ENCODE results near the gene ARRB2.
A peak's percentile ranks its signal among the peaks of the same experiment; 100 is the strongest.
"Not testable (repeated sequence)": the region's sequence is repeated elsewhere in the genome, so short reads cannot be mapped to it uniquely, and the experiment has no call there.

Gene ARRB2

DNA sequence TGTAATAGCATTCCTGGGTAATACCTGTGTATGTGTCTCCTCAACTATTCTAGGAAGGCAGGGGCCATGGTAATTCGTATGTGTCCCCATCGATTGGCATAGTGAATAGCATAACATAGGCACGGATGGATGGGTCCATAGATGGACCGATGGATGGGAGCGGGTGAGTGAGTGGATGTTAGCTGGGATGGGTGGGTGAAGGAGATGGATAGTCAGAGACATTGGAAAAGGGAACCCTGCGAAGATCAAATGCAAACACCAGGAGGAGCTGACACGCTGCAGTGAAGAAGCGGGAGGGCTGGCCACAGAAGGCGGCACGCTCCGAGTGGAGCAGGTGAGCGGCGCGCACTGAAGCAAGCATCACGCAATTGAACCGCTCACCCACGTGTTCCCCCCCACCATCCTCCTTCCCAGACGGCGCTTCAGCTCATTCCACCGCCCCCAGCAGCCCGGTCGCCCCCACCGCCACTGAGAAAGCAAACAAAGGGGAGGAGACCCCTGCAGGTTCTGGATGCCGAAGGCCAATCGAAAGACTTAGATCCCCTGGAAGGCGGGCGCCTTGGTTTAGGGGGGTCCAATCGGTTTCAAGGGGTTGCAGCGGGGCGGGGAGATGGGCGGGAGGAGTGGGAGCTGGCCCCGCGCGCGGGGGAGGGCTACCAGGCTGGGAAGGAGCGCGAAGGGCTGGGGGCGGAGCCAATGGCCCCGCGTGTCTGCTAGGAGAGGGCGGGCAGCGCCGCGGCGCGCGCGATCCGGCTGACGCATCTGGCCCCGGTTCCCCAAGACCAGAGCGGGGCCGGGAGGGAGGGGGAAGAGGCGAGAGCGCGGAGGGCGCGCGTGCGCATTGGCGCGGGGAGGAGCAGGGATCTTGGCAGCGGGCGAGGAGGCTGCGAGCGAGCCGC lies at the start of gene ARRB2:
Gene ARRB2, plus strand, starts transcription at position 839 of the 899 bp plus-strand sequence. CDS start 90 bp downstream, outside the sequence.
- DNase-seq (ENCODE audit: low spot score), result peak; percentile 99

DNA sequence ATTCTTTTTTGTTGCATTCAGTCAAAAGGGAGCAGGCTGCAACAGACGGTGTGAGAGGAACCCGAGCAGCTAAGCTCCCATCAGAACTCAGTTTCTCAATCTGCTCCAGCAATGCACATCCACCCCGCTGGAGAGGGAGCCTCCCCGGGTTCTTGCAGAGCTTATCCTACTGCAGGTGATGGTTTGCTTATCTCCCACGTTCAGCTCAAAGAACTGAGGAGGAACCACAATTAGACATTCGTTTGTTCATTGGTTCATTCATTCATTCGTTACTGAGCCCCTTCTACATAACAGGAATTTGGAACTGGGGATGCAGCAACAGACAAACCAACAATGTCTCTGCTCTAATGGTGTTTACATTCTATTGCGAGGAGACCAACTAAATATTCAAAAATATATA lies 46.7 kb upstream of the ARRB2 start:
- DNase-seq (ENCODE audit: low spot score), result no peak

DNA sequence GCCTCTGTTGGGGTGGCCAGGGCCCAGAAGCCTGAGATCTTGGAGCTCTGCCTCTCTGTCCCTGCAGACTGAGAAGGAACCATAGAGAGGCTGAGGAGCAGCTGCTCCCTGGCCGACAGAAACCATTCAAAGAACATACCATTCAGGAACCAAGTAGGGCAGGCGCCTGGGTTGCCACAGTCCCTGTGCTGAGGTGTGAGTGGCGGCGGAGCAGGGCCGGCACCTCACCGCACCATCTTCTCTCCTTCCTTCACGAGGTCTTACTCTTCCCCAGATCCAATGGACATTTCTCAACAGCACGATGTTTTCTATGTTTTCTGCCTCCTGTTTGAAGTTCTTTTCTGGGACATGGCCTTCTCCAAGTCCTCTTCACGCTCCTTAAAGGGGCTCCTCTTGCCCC lies 46.2 kb upstream of the ARRB2 start:
- DNase-seq (ENCODE audit: low spot score), result no peak

DNA sequence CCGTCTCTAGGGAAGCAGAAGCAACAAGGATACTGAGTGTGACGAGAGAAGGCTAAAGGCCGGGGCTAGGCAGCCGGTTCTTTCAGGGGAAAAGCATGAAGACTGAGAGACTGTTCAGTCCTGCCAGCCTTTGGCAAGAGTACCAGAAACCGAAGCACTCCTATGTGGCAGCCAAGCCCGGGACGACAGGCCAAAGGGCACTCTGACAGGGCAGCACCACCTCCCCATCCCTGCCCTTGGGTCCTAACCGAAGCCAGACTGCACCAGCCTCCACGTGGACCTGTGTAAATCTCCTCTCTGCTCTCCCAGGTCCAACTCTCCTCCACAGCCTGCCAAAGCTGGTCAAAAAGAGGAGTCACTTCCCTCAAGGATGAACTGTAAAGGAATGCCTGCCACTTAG lies 45.4 kb upstream of the ARRB2 start:
- no peak for DNase-seq (ENCODE audit: low spot score)

DNA sequence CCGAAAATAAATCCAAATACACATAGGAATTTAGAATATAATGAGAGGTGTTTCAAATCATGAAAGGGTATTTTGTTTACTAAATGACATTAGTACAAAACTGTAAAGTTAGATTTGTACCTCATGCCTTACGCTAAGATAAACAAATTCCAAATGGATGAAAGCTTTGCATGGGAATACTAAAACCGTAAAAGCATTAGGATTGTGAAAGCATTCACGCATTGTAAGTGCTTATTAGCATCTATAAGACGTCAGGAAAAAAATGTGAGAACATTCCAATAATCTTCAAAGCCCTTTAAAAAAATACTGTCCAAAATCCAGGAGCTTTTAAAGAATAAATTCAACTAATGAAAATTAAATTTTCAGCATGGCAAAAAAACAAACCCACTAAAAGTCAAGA lies 44.1 kb upstream of the ARRB2 start:
- no peak for DNase-seq (ENCODE audit: low spot score)

DNA sequence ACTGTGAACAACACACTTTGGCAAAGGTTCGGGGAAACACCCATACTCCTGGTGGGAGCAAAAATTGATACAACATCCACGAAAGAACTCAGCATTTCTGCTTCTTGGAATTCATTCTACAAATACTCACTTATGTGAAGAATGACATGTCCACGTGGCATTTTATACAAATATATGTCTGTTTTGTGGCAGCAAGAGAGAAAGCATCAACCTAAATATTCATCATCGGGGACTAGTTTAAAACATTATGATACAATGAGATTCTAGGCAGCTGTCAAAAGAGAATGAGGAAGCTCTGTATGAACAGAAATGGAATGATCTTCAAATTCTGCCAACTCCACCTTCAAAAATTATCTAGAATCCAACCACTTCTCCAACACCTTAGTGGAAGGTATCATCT lies 43.3 kb upstream of the ARRB2 start:
- DNase-seq (ENCODE audit: low spot score), result no peak

DNA sequence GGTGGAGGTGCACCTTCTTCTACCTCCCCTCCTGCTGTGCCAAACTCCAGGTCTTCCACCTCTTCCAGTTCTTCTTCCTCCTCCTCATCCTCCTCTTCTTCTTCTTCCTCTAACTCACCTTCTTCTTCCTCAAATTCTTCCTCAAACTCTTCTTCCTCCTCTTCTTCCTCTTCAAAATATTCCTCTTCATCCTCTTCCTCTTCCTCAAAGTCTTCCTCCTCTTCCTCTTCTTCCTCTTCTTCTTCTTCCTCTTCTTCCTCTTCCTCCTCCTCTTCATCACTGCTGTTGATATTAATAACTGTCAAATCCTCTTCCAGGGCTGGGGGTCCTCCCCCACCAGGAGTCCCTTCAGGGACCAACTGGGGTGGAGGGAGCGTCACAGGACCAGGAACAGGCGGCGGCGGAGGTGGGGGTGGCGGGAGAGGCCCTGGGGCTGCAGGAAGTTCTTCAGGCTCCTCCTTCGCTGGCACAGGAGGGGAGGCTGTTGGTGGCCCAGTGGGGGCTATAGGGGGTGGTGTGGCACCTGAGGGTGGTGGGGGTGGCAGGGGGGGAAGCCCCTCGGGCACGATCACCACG lies 38.3 kb upstream of the ARRB2 start:
- no peak for DNase-seq (ENCODE audit: low spot score)

DNA sequence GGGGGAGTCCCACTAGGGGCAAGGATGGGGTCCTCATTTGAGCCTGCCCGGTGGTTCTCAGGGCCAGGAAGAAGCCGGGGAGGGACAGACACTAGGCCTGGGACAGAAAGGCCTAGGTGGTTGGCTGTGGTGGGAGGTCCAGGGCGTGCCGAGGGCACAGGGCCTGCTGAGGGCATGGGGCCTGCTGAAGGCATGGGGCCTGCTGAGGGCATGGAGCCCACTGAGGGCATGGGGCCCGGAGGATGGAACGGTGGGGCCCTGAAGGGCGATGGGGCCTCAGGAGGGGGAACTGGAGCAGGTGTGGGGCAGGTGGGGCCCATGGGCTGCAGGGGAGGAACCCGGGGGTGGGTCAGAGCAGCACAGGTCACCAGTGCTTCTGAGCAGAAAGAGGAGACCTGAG lies 37.7 kb upstream of the ARRB2 start:
- DNase-seq (ENCODE audit: low spot score), result no peak

DNA sequence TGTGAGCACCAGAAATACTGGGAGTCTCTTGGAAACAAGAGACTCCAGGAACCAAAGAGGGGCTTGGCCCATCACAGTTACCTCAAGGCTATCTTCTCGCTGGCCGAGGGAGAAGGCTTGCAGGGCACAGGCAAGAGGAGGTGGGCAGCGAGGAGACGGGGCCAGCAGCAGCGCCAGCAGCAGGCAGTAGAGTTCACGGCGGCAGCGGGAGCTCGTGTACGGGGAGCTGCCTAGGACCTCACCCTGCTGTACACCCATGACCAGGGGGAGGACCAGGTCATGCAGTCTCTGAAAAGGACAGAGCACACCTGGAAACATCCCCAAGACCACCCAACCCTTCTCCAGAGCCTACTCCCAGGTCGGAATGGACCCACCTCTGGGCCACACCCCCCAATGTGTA lies 37.3 kb upstream of the ARRB2 start:
- no peak for DNase-seq (ENCODE audit: low spot score)

DNA sequence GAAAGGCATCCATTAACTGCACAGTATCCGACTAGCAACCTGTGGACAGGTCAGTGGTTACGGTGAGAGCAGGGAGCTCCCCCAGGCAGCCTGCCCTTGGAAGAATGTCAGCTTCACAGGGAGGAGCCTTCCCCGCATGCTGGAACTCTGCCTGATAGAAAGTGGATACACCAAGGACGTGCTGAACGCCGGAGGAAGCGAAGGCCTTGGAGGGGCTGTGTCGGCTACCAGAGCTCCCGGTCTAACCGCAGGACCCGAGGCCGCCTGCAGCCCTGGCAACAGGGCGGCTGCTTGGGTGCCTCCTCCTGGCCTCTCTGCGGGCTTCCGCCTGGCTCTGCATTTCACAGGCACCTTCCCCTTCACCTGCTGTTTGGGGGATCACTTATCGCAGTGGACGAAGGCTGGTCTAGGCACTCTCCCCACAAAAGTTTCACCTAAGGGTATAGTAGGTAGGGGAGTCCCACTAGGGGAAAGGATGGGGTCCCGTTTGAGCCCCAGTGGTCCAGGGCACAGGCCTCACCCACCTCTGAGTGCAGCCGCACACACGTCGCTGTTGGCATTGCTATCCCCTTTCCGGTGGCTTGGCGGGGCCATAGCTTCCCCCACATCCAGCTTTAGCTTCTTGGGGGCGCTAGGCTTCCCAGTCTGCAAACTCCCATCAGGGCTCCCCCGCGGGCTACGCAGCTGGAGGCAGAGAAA lies 36.3 kb upstream of the ARRB2 start:
- DNase-seq (ENCODE audit: low spot score), result no peak

DNA sequence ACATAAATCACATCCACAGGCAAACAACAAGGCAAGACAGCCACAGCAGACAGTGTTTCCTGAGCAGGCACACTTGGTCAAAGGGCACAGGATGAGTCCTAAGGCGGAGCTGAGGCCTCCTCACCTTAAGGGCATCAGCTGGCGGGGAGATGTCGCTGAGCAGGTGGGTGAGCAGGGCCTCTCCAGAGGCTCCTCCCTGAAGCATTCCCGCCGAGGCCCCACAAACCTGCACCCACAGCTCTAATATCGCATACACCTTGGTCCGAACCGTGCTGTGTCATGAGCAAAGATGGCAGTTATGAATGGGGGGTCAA lies 35.8 kb upstream of the ARRB2 start:
- DNase-seq (ENCODE audit: low spot score), result no peak

DNA sequence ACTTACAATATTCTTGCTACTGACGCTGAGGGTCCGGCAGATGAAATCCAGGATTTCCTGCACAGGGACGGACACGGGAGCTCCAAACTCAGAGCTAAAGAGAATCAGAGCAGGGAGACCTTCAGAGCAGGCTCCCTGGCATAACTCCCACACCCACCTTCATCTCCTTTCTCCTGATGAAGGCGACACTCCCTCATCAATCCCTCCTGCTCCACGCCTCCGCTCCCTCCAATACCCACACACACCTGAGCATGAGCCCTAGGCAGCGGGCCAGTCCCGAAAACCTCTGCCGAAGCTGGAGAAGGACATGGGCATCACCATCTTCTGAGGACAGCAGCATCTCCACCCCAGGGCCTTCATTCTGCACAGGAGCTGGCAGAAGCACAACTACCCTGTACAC lies 34.6 kb upstream of the ARRB2 start:
- no peak for DNase-seq (ENCODE audit: low spot score)

DNA sequence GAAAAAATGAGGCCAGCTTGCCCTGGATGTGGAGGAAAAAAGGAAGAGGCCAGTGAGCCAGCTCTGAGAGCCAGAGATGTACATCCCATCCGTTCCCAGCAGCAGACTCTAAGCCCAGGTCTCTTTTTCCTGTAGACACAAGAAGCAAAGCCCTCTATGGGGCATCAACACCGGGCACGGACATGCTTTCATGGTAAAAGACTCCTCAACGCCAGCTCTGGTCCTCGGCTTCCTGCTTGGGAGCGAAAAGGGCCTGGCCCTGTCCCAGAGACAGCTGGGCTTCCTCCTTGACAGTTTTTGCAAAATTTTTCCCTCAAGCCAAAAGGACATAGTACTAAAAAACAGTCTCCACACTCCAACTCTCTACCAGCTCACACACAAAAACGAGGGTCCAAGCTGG lies 33.6 kb upstream of the ARRB2 start:
- DNase-seq (ENCODE audit: low spot score), result no peak

DNA sequence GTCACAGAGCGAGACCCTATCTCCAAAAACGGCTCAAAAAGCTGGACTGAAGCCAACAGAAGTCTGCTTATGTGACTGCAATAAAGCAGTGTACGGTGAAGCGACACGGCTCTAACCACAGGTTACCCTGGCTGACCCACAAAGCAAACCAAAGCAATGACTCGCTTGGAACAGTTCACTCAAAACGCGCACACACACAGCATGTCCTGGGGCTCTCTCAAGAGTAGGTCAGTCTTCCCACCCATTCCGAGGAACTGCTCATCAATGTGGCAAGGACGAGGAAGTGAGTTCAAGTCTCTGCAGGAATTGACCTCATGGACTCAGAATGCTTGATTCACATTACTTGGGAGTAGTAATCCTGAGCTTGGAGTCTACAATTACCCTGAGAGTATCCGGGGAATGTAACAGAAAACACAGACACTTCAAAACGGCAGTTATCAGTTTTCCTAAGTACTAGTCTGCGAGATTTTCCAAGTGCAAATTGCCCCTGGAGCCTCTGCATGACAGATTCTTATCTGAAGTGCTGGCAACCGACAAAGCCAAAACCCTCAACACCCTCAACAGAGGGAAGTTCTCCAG lies 31.9 kb upstream of the ARRB2 start:
- DNase-seq (ENCODE audit: low spot score), result peak; percentile 82

DNA sequence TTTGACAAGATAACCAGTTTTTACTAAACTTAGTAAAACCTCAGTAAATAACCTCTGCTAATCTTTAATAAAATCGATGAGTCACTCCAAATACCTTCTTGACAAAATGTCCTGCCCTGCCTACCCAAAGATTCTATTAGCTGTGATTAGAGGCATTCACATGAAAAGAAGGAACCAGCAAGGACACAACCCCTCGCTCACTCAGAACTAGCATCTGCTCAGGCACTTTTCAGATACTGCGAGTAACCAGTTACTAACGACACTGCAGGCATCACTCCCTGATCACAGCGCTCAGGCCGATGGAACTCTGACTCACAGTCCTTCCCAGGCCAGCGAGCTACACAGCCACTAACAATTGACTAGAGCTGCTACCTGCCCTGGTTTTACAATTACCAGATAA lies 30.8 kb upstream of the ARRB2 start:
- DNase-seq (ENCODE audit: low spot score), result peak; percentile 43

DNA sequence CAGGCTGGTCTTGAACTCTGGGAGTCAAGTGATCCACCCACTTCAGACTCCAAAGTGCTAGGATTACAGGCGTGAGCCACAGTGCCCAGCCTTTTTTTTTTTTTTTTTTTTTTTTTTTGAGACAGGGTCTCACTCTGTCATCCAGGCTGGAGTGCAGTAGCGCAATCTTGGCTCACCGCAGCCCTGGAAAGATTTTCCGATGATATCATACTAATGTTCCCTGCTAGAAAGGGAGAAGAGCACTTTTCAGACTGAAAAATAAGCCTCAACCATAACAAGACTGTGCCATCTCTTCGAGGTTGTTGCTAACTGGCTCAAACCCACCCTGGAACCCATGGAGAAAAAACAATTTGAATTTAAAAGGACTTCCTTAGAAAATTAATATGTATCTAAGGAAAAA lies 26.7 kb upstream of the ARRB2 start:
- not testable (repeated sequence) for DNase-seq (ENCODE audit: low spot score)

DNA sequence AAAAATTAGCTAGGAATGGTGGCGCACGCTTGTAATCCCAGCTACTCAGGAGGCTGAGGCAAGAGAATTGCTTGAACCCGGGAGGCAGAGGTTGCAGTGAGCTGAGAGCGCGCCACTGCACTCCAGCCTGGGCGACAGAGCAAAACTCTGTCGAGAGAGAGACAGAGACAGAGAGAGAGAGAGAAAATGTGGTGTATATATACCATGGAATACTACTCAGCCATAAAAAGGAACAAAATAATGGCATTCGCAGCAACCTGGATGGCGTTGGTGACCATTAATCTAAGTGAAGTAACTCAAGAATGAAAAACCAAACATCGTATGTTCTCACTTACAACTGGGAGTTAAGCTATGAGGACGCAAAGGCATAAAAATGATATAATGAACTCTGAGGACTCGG lies 20.6 kb upstream of the ARRB2 start:
- DNase-seq (ENCODE audit: low spot score), result not testable (repeated sequence)

DNA sequence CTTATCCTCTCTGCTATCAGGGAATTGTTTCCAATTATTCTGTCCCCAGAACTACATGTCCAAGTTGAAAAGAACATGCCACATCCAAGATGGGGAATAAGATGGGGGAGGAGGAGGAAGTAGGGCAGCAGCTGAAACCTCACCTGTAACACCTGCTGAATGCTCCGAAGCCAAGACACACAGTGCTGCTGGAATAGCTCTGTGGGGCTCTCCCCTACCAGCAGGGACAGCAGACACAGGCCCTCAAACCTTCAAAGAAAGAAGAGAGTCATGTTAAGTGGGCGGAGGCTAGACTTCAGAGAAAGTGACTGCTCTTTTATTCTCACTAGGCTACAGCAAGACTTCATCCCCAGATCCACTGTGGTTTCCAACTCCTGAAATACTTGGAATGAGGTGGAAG lies 19.7 kb upstream of the ARRB2 start:
- DNase-seq (ENCODE audit: low spot score), result no peak

DNA sequence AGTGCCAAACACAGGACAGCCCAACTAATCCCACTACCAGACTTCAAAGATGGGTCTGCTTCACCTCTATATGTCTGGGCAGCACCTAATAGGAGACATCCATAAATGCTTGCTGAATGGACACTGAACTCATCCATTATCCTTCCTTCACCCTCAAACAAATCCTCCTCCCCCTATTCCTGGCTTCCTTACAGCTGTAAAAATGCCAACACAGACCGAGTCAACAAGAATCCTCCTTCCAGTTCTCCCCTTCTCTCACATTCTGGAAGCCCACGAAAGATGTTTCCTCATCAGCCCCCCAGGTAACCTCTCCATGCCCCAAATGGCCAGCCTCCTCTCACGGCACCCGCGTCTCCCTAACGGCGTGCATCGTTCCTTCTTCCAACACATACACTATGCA lies 18.7 kb upstream of the ARRB2 start:
- no peak for DNase-seq (ENCODE audit: low spot score)

DNA sequence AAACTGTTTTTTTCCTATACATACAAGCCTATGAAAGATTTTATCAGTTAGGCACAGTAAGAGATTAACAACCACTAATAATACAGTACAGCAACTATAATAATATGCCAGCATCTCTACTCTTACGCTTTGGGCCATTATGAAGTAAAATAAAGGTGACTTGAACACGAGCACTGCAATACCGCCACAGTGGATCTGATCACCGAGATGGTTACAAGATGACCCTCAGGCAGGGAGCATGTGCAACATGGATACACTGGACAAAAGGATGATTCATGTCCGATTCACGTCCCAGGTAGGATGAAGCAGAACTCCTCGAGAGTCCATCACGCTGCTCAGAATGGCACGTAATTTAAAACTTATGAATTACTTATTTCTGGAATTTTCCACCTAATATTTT lies 17.0 kb upstream of the ARRB2 start:
- no peak for DNase-seq (ENCODE audit: low spot score)

DNA sequence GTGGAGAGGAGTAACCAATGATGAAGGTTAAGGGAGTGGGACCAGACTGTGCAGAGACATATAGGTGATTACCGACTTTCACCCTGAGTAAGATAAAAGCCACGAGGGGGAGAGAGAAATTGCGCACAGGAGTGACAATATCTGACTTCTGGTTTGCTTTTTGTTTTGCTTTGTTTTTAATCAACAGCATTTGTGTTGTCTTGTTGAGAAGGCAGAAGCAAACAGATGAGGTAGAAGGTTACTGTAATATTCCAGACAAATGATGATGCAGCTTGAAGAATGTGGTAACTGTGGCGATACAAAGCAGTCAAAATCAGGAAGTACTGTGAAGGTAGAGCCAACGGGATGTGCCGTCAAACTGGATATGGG lies 14.0 kb upstream of the ARRB2 start:
- DNase-seq (ENCODE audit: low spot score), result no peak

DNA sequence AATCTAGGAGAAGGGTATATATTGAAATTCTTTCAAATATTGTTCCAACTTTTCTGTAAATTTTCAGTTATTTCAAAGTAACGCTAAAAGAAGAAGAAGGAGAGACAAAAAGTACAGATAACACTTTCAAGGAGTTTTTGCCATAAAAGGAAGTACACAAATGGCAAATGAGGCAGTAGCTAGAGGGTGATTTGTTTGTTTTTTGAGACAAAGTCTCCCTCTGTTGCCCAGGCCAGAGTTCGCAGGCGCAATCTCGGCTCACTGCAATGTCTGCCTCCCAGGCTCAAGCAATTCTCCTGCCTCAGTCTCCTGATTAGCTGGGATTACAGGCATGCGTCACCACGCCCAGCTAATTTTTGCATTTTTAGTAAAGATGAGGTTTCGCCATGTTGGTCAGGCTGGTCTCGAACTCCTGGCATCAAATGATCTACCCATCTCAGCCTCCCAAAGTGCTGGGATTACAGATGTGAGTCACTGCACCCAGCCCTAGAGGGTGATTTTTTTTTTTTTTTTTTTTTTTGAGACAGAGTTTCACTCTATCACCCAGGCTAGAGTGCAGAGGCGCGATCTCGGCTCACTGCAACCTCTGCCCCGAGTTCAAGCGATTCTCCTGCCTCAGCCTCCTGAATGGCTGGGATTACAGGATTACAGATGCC lies 10.9 kb upstream of the ARRB2 start:
- DNase-seq (ENCODE audit: low spot score), result not testable (repeated sequence)

DNA sequence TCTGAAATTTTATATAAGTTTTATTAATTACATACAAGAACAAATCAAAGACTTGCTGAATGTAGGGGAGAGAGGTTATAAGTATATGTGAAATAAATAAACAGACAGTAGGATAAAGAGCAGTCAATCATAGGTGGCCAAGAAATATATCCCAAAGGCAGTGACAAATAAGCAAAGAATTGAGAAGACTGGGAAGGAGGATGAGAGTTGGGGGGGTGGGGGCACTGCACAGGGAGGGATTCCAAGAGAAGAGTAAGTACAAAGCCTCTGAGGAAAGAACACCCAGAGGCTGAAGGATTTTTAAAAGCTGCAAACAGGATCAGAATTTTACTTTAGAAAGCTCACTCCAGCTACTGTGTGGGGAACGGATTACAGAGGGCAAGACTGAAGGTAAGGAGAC lies 9.3 kb upstream of the ARRB2 start:
- DNase-seq (ENCODE audit: low spot score), result no peak

Measured in AG08395 (cell line).